Hematopoietic multipotent progenitor cell treated with erythropoietin and hydrocortisone succinate and interleukin-3 and kit ligand, for 17 days (in vitro differentiated cells): ENCODE measurements around the gene HOXD12.

ENCODE experiments used
- DNase-seq: peaks from one replicate; pipeline ENCODE4 v3.0.0-alpha.2; 2015; ENCODE audit warnings: low spot score

HOXD12 gene

GRCh38 chr2:176147800-176148496 lies 48.4 kb downstream of the HOXD12 start:
- DNase-seq: no peak

DNA sequence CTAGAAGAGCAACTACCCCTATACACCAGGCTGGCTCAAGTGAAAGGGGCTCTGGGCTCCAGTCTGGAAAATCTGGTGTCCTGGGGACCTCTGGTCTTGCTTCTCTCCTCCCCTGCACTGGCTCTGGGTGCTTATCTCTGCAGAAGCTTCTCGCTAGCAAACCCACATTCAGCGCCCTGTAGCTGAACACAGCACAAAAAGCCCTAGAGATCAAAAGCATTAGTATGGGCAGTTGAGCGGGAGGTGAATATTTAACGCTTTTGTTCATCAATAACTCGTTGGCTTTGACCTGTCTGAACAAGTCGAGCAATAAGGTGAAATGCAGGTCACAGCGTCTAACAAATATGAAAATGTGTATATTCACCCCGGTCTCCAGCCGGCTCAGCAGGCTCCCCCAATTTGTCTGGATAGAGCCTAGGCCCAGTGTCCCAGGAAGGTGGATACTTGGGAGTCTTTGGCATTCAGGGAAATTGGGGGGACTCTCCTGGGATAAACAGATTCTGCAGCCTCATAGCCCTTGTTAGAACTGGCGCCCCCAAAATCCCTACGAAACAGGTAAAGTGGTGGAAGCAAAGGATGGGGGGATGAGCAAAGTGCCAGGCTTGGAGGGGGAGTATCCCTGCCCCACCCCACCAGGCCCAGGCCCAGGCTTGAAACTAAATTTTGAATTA lies 49.3 kb downstream of the HOXD12 start:
- DNase-seq: no peak

DNA sequence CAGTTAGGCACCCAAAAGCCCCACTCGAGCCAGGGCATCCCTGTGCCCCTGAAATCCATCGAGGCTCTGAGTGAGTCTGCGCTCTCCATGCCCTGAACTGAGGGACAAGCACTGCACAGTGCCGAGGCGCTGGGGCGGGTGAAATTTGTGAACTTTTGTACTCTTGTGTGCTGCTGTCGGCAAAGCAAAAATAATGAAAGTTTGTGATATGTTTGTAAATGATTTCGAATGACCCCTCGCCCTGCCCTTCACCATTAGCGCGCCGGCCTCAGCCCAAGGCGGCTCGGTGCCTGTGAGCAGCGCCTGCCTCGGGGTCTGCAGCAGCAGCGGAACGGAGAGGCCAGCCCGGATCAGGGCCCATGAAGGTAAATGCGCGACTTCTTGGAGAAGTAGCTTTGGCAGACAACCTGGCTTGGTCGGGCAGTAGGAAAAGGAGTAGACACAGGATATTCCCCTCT lies 49.9 kb downstream of the HOXD12 start:
- DNase-seq: no peak

DNA sequence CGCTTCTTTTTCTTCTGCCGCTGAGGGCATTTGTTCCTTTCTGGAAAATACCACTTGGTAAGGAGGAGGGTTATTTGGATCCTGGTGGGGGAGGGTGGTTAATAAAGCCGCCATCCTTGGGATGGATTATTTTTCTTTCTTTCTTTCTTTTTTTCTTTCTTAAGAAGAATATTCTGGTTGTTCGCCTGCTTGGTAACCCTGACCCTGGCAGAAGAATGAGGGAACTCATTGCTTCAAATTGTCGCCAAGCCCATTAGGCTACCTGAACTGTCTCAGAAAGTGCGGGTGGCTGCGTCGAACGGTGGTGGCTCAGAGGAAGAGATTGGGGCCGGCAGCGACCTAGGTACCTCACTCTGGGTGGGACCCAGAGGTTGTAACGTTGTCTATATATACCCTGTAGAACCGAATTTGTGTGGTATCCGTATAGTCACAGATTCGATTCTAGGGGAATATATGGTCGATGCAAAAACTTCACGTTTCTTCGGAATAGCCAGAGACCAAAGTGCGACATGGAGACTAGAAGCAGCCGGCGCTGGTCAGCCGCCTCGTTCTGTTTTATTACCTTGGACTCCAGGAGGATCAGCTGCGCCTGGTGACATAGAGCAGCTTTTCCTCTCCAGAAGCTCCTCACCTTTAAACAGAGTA lies 50.5 kb downstream of the HOXD12 start:
- DNase-seq: no peak

DNA sequence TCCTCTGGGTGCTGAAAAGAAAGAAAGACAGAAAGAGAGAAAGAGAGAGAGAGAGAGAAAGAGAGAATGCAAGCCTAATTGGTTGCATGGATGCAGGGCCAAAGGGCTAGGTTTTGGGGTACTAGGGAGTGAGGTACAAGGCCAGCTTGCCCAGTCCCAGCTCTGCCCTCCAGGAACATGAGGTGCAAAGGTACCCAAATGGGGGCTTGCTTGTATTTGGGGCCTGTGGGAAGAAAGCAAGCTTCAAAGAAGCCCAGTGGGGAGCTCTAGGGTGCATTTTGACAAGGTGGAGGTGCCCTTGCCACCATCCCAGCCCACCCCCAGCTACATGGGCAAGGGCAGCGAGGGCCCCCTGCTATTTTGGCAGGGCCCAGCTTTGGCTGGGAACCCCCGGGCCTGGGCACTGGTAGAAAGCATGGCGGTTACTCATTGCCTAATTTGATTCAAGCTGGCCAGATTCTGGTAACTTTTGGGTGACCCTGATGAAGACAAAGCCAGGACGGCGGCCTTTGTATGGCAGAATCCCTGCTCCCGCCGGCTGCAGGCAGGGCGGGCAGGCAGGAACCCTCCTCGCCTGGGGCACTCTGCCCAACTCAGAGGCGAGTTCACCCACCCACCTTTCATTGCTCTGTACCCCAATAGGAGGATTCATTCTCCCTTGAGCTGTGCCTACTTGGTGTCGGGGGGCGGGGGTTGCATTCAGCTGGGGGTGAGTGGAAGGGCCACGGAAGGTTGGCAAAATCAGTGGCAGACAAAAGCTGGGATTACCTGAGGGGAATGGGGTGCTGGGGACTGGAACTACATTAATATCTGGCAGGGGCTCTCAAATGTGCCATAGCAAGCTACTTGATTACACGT lies 51.2 kb downstream of the HOXD12 start:
- no peak for DNase-seq

GRCh38 chr2:176151442-176152287 lies 52.1 kb downstream of the HOXD12 start, which contains the start of gene HOXD4:
HOXD4 (plus strand) TSS chr2:176151550; CDS start chr2:176151634, 84 bp downstream.
- DNase-seq: no peak
